ENCODE measurements around the gene PLS3.

PLS3 gene

DNA sequence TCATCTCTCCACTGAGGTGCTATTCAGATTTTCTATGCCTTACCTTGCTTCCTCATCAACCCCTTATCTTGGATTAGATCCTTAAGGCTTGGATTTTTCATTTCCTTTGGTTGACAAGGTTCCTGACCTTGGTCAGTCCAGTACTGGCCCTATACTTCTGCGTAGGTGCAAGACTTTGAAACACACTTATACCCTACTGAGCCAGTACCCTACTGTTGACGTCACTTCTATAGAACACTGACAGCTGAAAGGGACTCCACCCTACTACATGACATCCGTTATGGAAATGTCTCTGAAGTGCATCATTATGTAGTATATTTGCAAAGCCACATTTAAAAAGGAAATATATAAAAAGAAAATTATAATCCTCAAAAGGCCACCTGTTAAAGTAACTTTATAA, 12.0 kb upstream of the PLS3 start:
- Histone ChIP-seq H3K27me3 (ENCODE audit: control insufficient read depth, insufficient read depth, low read length) (no peaks in the 10 kb centered on the region), H3K4me1 (ENCODE audit: control insufficient read depth, insufficient read depth, low read length) (no peaks in the 10 kb centered on the region), H3K9ac (ENCODE audit: low read length) (no peak overlapping the region), H3K27ac (ENCODE audit: low read depth, low read length) (no peak overlapping the region), H3K4me3 (ENCODE audit: low read length) (no peak overlapping the region), H3K36me3 (ENCODE audit: control insufficient read depth, insufficient read depth, low read length) (no peaks in the 10 kb centered on the region)

GRCh38 chrX:115553171-115553570, 7.8 kb upstream of the PLS3 start:
- Histone ChIP-seq H3K27ac (ENCODE audit: low read depth, low read length) (no peak overlapping the region), H3K4me1 (ENCODE audit: control insufficient read depth, insufficient read depth, low read length) (no peaks in the 10 kb centered on the region), H3K9ac (ENCODE audit: low read length) (no peak overlapping the region), H3K36me3 (ENCODE audit: control insufficient read depth, insufficient read depth, low read length) (no peaks in the 10 kb centered on the region), H3K27me3 (ENCODE audit: control insufficient read depth, insufficient read depth, low read length) (no peaks in the 10 kb centered on the region), H3K4me3 (ENCODE audit: low read length) (no peak overlapping the region)

- no peak overlapping the region for H3K27ac ChIP-seq (ENCODE audit: low read depth, low read length)
Measured at GRCh38 chrX:115559672-115560071, 1.3 kb upstream of the PLS3 start.

DNA sequence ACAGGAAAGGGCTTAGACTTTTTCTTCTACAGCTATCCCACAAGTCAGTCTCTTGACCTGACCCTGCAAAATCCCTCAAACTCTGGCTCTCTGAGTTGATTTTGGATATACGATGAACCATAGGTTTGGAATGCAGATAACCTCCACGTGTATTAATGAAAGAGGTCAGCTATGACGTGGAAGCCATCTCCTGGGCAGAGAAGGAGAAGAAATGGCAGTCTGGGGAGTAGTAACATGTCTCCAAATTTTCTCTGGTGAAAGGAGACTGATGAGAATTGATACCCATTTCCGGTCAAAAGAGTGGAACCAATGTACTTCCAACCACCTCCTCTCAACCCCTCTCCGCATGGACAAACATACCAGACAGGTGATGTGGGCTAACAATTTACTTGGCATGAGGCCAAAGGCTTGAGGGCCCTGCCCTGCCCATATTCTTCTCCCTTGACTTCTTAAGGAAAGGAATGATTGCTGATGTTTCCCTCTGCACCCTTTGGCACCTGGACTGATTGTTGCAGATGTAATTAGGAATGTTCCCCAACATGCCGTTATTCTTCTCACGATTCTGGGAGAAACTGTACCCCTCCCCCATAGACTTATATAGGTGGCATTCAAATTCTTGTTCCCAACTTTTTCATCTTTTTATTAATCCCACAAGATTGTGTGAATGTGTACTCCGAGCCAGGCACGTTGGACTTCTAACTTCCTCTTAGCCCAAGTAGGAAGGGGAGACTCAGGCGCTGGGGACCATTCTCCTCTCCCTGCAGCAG, 580 bp upstream of the PLS3 start:
- Histone ChIP-seq H3K27me3 (ENCODE audit: control insufficient read depth, insufficient read depth, low read length) (peaks cover 4% of the 10 kb centered on the region), H3K27ac (ENCODE audit: low read depth, low read length) (peak overlapping the region; percentile 44), H3K9ac (ENCODE audit: low read length) (no peak overlapping the region), H3K36me3 (ENCODE audit: control insufficient read depth, insufficient read depth, low read length) (no peaks in the 10 kb centered on the region), H3K4me3 (ENCODE audit: low read length) (peak overlapping the region; percentile 63), H3K4me1 (ENCODE audit: control insufficient read depth, insufficient read depth, low read length) (no peaks in the 10 kb centered on the region)

More at GRCh38 chrX:115559672-115560071, 1.3 kb upstream of the PLS3 start:
- no peaks in the 10 kb centered on the region for H3K36me3 ChIP-seq (ENCODE audit: control insufficient read depth, insufficient read depth, low read length)
- no peaks in the 10 kb centered on the region for H3K4me1 ChIP-seq (ENCODE audit: control insufficient read depth, insufficient read depth, low read length)
- no peak overlapping the region for H3K4me3 ChIP-seq (ENCODE audit: low read length)
- peaks cover 4% of the 10 kb centered on the region for H3K27me3 ChIP-seq (ENCODE audit: control insufficient read depth, insufficient read depth, low read length)
- H3K9ac ChIP-seq (ENCODE audit: low read length): no peak overlapping the region

DNA sequence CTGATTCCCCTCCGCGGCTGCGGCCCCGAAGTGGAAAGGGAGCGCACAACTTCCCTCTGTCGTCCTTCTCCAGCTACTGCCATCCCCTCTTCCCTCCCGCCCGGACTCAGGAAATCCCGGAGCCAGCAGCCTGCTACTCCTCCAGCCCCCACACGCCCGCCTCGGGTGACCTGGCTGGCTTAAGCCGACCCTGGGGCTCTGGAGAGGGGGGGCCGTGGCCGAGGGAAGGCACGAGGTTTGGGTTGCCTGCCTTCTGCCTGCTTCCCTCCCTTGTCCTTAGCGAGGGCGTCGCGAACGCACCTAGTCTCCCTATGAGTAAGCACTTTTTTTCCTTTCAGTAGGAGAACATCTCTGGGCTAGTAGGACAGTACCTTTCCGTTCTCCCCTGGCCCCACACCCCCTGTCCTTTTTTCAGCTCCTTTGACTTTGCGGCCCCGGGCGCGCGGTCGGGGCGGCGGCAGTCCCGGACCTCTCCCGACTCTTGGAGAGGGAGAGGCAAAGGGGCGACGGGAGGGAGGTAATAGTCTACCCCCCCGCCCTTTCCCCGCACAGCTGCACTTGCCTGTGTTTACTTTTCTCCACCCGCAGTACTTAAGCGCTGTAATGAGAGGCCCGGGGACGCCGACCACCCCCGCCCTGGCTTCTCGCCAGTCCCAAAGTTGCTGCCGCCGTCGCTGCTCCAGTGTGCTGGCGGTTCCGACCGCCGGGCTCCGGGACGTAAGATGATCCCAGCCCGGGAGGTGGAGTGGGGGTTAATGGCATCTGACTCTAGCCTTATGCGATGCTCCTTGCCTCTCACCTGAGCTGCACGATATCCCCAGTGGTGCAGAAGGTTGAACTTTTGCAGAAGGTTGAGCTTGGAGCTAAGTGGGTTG, 868 bp downstream of the PLS3 start:
- peak overlapping the region; percentile 63 for H3K4me3 ChIP-seq (ENCODE audit: low read length)
- H3K4me1 ChIP-seq (ENCODE audit: control insufficient read depth, insufficient read depth, low read length): no peaks in the 10 kb centered on the region
- H3K27ac ChIP-seq (ENCODE audit: low read depth, low read length): peak overlapping the region; percentile 84
- peak overlapping the region; percentile 62 for H3K9ac ChIP-seq (ENCODE audit: low read length)
- H3K27me3 ChIP-seq (ENCODE audit: control insufficient read depth, insufficient read depth, low read length): peaks cover 4% of the 10 kb centered on the region
- no peaks in the 10 kb centered on the region for H3K36me3 ChIP-seq (ENCODE audit: control insufficient read depth, insufficient read depth, low read length)

DNA sequence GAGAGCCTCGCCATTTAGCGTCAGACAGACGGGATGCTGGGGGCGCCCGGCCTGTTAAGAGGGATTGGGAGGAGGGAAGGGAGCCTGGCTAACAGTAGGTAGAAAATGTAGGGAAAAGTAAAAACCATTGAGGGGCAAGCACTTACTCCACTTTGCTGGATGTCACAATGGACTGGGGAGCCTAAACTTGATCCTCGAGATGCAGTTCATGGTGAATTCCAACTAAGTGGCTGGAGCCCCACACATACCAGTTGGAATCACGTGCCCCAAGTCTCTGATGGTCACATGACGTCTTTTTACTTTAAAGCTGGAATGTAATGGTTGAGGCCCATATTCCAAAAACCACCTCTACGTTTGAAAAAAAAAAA, 1.5 kb downstream of the PLS3 start:
- peak overlapping the region; percentile 84 for H3K27ac ChIP-seq (ENCODE audit: low read depth, low read length)
- no peak overlapping the region for H3K9ac ChIP-seq (ENCODE audit: low read length)
- H3K4me3 ChIP-seq (ENCODE audit: low read length): peak overlapping the region; percentile 63
- peaks cover 4% of the 10 kb centered on the region for H3K27me3 ChIP-seq (ENCODE audit: control insufficient read depth, insufficient read depth, low read length)
- no peaks in the 10 kb centered on the region for H3K4me1 ChIP-seq (ENCODE audit: control insufficient read depth, insufficient read depth, low read length)
- H3K36me3 ChIP-seq (ENCODE audit: control insufficient read depth, insufficient read depth, low read length): no peaks in the 10 kb centered on the region

DNA sequence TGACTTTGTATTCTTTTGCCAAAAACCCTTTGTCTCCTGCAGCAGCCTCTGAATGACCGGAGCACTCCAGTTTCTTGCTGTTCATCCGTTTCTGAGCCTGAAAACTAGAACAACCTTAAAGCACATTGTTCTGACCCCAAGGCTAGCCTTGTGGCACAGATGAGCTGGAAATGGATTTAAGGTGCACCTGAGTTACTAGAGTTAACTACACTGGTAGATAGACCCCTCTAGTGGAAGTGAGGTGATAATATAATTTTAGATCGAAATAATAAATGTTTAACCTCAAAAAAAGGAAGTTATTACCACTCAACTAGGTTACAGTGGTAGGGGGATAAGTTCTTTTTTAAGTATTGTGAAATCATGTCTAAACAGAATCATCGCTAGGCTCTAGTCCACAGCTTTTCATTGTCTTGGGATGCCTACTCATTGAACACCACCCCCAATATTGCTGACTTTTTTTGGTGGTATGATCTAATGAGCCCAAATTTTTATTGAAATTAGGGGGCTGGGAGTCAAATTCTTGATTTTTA, 2.7 kb downstream of the PLS3 start:
- no peaks in the 10 kb centered on the region for H3K4me1 ChIP-seq (ENCODE audit: control insufficient read depth, insufficient read depth, low read length)
- H3K36me3 ChIP-seq (ENCODE audit: control insufficient read depth, insufficient read depth, low read length): no peaks in the 10 kb centered on the region
- peaks cover 4% of the 10 kb centered on the region for H3K27me3 ChIP-seq (ENCODE audit: control insufficient read depth, insufficient read depth, low read length)
- no peak overlapping the region for H3K9ac ChIP-seq (ENCODE audit: low read length)
- no peak overlapping the region for H3K4me3 ChIP-seq (ENCODE audit: low read length)
- no peak overlapping the region for H3K27ac ChIP-seq (ENCODE audit: low read depth, low read length)

- no peaks in the 10 kb centered on the region for H3K36me3 ChIP-seq (ENCODE audit: control insufficient read depth, insufficient read depth, low read length)
- no peak overlapping the region for H3K9ac ChIP-seq (ENCODE audit: low read length)
- H3K4me3 ChIP-seq (ENCODE audit: low read length): no peak overlapping the region
- no peak overlapping the region for H3K27ac ChIP-seq (ENCODE audit: low read depth, low read length)
- no peaks in the 10 kb centered on the region for H3K4me1 ChIP-seq (ENCODE audit: control insufficient read depth, insufficient read depth, low read length)
- peaks cover 4% of the 10 kb centered on the region for H3K27me3 ChIP-seq (ENCODE audit: control insufficient read depth, insufficient read depth, low read length)
Measured at GRCh38 chrX:115564243-115564642, 3.3 kb downstream of the PLS3 start.

DNA sequence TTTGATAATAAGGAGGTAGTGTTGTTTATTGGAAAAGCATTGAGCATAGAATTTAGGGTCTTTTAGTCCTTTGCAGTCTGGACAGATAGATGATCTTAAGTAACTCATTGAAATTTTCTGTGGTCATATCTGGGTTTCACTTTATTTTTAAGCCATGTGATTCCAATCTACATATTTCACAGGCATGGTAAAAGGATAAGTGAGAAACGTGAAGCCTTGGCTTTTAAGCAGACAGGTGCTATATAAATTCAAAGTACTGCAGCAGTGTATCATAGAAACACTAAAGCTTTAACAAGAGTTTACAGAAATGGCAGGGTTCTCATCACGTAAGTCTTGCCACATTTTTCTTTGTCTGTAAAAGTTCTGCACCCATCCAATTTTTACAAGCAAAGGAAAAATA, 4.9 kb downstream of the PLS3 start:
- Histone ChIP-seq H3K27me3 (ENCODE audit: control insufficient read depth, insufficient read depth, low read length) (peaks cover 4% of the 10 kb centered on the region), H3K36me3 (ENCODE audit: control insufficient read depth, insufficient read depth, low read length) (no peaks in the 10 kb centered on the region), H3K4me1 (ENCODE audit: control insufficient read depth, insufficient read depth, low read length) (no peaks in the 10 kb centered on the region), H3K4me3 (ENCODE audit: low read length) (no peak overlapping the region), H3K27ac (ENCODE audit: low read depth, low read length) (no peak overlapping the region), H3K9ac (ENCODE audit: low read length) (no peak overlapping the region)

DNA sequence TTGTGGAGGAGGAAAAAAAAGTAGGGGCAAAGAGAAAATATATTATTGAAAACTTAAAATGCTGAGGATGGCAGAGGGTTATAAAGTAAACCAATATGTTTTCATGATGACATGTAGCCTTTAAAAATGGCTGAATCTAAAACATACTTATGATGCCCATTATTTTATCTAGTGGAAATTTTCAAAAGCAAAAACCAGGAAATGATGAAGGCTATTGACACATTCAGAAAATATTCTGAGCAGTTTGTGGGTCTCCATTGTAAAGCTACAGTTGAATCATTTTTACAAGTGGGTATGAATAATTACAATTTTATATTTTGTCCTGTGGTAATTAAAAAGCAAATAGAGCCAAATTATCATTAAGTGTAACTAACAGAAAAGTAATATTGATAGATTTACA, 10.7 kb downstream of the PLS3 start:
- H3K27ac ChIP-seq (ENCODE audit: low read depth, low read length): no peak overlapping the region

DNA sequence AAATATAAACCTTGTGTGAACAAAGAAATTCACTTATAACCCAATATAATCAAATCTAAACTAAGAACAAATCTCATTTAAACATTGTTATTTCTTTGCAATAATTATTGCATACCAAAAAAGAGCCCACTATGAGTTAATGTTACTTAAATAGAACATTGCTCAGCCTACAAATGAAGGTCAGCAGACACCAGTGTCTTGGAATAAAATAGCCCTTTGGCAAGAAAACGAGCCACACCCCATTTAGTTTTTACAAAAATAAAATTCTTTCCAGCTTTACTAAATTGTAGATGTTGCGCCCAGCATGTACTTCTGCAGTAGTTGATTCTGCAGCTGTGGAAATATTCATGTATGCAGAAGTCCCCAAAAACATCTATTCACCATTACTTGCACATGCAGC, 12.2 kb downstream of the PLS3 start:
- H3K27ac ChIP-seq (ENCODE audit: low read depth, low read length): no peak overlapping the region
- H3K9ac ChIP-seq (ENCODE audit: low read length): no peak overlapping the region
- H3K36me3 ChIP-seq (ENCODE audit: control insufficient read depth, insufficient read depth, low read length): no peaks in the 10 kb centered on the region
- no peaks in the 10 kb centered on the region for H3K27me3 ChIP-seq (ENCODE audit: control insufficient read depth, insufficient read depth, low read length)
- H3K4me3 ChIP-seq (ENCODE audit: low read length): no peak overlapping the region
- no peaks in the 10 kb centered on the region for H3K4me1 ChIP-seq (ENCODE audit: control insufficient read depth, insufficient read depth, low read length)

More for the DNA sequence above, 10.7 kb downstream of the PLS3 start:
- Histone ChIP-seq H3K36me3 (ENCODE audit: control insufficient read depth, insufficient read depth, low read length) (no peaks in the 10 kb centered on the region), H3K4me3 (ENCODE audit: low read length) (no peak overlapping the region), H3K4me1 (ENCODE audit: control insufficient read depth, insufficient read depth, low read length) (no peaks in the 10 kb centered on the region), H3K27me3 (ENCODE audit: control insufficient read depth, insufficient read depth, low read length) (no peaks in the 10 kb centered on the region), H3K9ac (ENCODE audit: low read length) (no peak overlapping the region)

DNA sequence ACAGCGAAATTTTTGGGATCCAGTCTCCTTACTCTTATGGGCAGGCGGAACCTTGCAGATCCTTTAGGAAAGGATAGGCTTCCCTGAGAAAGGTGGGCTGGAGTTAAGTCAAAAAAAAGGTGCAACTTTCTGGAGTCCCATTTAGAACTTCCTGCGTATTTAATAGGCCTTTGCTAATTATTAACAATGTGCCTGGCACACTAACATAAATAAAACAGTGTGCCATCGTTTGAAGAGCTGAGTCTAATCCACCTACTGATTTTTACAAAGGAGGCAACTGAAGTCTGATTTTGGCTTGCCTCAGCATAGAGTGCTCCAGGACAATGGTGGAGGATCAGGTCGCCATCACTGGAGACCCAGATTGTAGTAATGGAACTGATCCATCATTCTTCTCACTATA, 15.7 kb downstream of the PLS3 start:
- Histone ChIP-seq H3K4me3 (ENCODE audit: low read length) (no peak overlapping the region), H3K4me1 (ENCODE audit: control insufficient read depth, insufficient read depth, low read length) (peaks cover 2% of the 10 kb centered on the region), H3K27me3 (ENCODE audit: control insufficient read depth, insufficient read depth, low read length) (no peaks in the 10 kb centered on the region), H3K27ac (ENCODE audit: low read depth, low read length) (no peak overlapping the region), H3K36me3 (ENCODE audit: control insufficient read depth, insufficient read depth, low read length) (no peaks in the 10 kb centered on the region), H3K9ac (ENCODE audit: low read length) (no peak overlapping the region)

All from rectal smooth muscle tissue (tissue), 1 donor.